DMS53 treated with DMSO at 0.1 percent for 48 hours (cell line): Measurements from ENCODE around the gene FTCDNL1.

ENCODE experiments used
- DNase-seq: peaks from one replicate; lab custom pipeline; 2025; ENCODE audit not compliant: unreplicated experiment; lab: John Stamatoyannopoulos, UW

FTCDNL1 gene

DNA sequence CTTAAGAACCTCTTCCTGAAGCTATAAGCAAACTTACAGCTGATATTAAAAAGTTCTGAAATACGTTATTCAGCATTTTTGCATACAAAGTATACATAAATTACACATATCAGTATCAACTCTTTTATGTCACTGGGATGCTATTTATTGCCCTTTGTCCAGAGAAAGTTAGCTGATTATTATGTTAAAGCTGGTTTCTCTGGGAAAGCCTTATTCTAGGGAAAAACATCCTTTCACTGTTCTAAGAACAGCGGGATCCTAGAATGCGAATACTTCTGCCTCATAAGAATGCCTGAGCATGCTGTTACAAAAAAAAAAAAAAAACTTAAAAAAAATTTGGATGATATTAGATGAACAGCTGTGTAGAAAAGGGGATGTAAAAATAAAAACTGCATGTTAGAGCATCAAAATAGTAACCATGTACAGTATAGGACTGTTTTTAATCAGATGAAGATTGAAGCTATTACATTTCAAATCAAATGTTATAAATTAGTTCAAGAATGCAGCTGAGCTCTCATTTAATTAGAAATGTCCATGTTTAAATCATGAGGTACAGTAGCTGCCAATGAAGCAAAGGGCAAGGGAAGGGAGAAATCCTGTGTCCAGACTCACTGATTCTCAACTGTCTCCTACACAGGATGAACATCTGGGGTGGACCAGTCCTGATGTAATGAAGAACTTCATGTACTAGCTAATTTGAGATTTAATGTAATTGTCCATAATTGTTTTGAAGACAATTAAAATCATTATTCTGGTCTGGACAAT lies 8.2 kb downstream of the FTCDNL1 start:
- DNase-seq = no peak

DNA sequence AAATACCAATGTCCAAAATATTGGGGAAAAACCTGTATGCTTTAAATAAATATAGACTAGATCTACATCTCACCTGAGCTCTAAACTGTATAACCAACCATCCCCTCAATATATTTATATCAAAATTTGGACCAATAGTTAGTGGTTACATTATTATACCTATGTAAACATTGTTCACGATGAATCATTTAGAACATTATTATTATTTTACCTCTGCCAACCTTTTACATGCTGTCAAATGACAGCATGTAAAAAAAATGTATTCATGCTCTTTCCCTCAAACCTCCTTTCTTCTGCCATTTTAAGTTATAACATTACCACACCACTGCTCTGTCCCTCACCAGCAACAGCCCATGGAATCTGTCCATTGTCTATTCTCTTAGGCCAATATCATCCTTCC lies 9.6 kb downstream of the FTCDNL1 start:
- DNase-seq = no peak

DNA sequence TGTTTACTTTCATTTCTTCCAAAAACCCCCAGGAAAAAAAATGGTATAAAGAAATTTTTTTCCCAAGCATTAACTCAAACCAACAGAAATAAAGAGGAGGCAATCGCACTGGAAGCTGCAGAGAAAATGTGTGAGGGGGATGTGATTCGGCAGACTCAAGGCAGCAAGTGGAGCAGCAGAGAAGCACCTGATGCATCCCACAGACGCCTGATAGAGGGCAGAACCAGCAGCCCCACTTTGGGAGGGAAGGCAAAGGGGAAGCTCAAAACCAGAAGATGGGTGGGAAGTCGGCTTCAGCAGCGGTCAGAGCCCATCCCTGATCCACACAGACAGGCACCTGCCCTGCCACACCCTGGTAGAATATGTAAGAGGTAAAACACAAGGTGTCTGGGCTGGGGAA lies 12.6 kb downstream of the FTCDNL1 start:
- no peak for DNase-seq

DNA sequence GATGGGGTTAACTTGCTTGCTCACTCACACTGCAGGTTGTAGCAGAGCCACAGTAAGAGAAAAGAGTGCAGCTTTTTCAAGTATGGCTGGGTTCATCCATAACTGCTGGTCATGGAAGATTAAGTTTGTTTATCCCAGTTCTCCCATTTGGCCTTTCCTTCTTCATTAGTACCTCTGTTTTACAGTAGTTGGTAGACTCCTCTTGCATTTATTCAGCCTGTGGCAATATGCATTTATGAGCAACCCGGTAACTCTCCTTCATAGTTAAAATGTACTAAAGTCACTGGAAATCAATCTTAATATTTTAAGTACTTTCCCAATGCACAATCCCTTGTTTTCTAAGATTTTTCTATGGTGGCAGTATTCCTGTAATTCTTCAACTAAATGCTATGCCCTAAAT lies 14.0 kb downstream of the FTCDNL1 start:
- DNase-seq = no peak

DNA sequence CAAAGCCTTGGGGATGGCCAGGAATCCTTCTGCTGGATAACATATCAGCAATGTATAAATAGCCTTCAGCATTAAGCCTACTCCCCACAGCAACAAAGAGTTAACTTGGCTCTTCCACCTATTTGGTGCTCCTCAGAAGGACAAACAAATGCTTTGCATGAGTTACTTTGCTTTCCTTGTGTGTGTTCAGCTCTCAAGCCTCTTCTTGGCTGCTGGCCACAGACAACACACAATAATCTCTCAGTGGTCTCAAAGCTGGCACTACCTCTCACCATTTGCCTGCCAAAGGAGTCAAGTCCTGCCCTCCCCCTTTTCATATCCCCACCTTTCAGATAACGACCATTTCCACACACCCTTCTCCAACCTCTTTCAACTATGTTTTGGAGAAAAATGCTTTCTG lies 17.5 kb downstream of the FTCDNL1 start:
- peak; percentile 24 for DNase-seq

DNA sequence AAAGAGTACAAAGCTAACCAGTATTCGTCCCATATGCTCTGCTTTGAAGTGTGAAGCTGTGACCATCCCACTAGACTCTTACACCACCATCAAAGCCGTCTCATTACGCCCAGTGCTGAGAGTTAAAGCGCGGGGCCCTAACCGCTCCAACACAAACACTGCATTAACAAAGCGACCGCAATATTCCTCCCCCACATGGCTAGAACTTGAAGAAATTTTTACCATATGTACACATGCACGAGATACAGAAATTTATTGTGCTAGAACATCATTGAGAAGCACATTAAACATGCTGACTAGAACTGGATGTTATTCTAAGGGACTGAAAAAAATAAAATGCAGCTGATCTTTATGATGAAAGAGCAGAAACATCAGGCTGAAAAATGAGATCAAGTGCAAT lies 20.5 kb downstream of the FTCDNL1 start:
- no peak for DNase-seq

DNA sequence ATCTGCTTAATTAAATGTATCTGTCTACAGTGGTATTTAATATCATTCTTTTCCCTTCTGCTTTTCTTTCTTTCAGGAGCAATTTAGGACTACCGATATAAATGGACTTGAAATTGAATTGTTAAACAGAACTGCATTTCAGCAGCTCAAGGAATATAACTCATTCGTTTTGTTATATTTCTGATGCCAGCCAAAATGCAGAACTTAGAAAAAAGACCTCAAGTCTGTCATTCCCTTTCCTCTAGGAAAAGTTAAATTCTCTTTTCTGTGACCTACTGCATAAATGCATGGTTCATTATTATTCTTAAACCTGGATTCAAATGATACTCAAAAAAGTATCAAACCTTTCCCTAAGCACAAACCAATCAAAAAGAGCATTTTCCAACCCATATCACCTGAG lies 21.4 kb downstream of the FTCDNL1 start:
- DNase-seq = no peak

DNA sequence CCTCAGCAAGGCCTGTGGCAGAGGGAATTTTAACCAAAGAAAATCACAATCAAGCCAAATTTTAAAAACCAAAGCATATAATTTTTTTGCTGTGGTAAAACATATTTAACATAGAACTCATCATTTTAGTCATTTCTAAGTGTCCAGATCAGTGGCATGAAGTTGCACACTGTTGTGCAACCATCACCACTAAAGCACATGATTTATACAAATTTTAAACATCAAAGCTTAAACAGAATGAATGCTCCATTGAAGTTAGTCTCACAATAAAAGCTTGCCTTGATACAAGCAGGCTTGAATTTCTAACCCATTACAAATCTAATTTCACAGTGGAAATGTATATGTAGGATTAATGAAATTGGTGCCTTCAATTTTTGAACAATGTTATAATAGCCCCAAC lies 31.2 kb downstream of the FTCDNL1 start:
- no peak for DNase-seq

DNA sequence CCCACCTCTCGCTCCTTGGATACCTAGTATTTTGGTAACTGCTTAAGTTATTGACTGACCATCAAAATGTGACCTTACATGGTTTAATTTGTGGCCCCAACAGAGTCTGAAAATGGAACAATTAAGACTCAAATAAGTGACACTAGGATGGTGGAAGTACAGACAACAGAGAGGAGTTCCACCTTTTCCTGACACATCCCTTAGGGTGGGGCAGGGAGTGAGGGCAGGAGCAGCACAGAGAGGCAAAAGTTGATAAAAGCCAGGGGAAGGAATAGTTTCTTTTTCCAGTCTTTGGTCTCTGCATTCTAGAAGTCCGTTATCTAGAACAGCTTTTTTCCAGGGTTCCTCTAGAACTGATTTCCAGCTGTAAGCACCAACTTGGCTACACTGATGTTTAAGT lies 32.2 kb downstream of the FTCDNL1 start:
- DNase-seq = no peak

DNA sequence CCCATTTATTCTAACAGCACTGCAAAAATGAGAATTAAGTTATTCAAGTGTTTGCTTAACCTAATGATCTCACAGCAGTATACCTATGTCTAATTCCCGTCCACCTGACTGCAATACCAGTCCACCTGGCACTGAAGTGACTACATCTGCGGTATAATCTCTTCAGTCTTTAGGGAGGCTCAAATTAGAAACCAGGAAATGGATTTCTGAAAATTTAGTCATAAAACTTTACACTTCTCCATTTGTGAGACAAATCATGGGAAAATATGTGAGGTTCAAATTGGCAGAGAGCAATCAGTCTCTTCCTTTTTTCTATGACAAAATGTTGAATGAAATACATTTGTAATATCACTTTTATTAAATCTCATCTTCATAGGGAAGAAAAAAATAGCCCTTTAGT lies 33.0 kb downstream of the FTCDNL1 start:
- peak; percentile 54 for DNase-seq

DNA sequence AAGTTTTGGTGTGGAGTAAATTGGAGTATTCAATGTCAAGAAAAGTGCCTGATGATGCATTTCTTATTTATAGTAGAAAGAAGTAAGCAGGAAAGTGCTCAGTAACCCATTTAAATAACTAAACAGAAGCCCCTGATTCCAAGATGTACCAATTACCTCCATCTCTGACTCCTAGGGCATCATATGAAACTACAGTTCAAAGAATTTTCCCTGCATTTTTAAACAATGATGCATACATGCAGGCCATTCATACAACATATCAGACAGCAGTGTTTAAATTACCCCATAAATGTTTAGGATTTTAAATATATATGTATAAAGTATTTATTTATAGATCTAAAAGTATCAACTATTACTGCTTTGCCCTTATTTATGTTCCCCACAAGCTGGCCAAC lies 36.2 kb downstream of the FTCDNL1 start:
- no peak for DNase-seq

DNA sequence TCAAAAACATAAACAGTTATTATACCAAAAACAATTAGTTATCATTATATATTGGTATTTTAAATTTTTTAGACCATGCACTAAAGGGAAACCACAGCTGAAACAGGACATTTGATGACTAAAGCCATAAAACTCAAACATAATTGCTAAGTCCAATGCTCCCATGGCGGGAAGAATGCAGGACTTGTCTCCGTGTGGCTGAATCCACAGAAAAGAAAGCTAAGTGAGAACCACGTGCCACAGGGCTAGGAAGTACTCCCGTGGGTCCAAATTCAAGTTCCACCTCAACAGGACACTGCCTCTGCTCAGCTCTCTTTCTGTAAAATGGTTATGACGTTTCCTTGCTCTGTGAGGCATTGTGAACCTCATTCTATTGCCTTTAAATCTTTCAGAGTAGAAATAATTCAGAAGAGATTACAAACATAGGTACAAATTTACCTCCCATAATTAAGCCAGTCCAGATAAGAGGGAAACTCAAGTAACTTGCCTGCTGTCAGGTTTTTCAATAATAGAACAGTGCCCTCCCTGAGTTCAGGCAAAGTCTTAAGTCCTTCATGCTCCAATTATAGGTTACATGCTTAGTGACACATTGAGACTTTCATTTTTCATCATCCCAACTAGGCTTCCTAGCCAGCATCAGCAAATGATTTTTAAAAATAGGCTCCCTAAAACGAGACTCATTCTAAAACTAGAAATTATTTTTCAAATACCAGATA lies 36.7 kb downstream of the FTCDNL1 start:
- no peak for DNase-seq

DNA sequence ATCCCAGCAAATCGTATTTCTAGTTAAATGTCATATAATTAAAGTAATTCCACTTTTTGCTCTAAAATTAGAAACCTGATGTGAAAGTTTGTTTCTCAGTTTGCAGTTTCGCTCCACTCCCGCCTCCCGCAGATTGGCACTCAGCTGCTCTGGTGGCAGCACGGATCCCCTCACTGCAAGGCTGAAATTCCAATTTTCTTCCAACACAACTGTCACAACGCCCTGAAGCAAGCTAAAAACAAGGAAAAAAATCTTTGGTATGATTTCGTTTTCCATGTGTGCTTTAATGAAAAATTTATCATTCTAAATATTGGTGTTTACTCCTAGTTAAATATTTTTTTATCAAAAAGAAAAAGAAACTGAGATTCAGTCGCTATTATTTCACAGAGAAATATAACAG lies 38.5 kb downstream of the FTCDNL1 start:
- DNase-seq = no peak

DNA sequence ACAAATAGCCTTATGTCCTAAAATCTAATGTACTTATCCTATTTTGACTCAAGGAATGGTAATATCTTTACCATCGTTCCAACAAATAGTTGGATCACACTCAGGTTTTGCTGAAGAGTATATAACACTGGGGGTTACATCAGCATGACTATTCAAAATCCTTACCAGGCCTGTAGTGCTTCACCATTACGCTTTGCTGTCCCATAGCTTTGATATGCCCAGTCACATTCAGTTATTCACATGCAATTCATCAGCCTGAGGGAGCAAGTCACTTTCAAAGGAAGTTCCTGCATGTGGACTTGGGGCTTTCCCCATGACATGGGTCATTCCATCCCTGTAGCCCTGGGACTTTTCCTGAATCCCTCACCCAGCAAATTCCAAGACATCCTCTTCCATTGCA lies 39.6 kb downstream of the FTCDNL1 start:
- no peak for DNase-seq

DNA sequence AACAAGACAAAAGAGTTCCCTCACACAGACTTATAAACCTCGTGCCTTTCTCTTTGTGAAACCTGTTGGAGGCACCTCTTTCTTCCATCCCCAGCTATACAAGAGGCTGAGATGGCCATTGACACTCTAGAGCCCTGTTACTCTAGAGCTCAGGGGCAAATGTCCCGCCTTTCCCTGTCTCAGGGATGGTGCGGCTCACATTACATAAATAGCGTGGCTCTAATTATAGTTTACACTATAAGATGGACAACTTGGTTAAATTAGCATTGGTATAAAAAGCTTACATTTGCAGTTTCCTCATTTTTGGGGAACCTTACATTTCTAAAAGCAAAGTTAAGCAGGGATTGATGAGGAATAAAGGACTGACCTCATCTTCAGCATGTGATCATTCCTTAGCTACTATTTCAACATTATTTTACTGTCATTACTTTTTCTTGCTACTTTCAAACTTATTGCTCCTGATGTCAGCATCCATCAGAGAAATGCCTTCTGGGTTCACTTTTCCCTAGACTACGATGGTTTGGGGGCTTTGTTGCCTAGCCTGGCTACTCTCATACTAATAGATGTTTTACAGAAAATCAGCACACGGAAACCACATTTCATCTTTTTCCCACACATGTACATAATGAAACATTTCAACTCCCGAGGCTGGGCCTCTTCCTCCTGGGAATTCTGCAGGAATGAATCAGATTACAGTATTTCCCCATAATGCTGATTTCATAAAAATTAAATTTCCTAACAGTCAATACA lies 40.4 kb downstream of the FTCDNL1 start:
- no peak for DNase-seq

DNA sequence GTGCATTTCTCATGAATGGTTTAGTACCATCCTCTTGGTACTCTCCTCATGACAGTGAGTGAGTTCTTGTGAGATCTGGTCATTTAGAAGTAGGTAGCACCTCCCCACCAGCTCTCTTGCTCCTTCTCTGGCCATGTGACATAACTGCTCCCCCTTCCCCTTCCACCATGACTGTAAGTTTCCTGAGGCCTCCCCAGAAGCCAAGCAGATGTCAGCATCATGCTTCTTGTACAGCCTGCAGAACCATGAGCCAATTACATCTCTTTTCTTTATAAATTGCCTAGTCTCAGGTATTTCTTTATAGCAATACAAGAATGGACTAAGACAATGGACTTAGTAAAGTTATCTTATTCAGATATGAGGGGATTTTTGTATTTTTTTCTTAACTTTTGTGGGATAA lies 43.0 kb downstream of the FTCDNL1 start:
- no peak for DNase-seq

DNA sequence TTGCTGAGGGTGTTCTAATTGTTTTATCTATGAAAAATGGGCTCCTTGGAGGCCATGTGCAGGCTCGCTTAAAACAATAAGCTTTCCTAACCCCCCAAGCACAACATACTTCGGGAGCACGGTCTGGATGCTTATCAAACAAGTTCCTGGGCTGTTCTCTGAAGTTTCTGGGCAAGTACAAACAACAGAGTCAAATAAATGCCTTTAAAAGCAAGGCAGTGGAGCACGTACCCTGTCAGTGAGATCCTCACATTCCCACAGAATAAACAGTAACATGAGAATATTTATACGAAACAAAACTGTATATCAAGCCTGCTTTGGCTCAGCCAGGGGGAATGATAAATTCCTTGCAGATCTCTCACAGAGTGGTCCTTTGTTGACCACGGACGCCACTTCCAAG lies 44.8 kb downstream of the FTCDNL1 start:
- DNase-seq = no peak

DNA sequence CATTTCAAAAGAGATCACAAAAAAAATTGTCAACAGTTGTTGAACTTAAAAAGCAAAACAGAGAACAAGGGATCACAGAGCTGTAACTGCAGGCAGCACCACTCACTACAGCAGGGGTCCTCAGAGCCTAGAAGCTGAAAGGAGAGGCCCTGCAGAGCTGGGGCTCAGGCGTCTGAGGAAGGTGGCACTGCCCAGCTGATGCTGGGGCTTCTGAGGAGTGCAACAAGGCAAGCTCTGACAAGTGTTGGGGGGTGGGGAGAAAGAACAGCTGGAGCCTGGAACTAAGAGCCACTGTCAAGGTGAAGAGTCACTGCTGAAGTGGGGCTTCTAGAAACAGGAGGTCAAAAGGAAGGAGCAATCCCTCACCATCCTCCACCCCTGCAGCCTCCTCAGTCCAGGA lies 46.2 kb downstream of the FTCDNL1 start:
- no peak for DNase-seq

DNA sequence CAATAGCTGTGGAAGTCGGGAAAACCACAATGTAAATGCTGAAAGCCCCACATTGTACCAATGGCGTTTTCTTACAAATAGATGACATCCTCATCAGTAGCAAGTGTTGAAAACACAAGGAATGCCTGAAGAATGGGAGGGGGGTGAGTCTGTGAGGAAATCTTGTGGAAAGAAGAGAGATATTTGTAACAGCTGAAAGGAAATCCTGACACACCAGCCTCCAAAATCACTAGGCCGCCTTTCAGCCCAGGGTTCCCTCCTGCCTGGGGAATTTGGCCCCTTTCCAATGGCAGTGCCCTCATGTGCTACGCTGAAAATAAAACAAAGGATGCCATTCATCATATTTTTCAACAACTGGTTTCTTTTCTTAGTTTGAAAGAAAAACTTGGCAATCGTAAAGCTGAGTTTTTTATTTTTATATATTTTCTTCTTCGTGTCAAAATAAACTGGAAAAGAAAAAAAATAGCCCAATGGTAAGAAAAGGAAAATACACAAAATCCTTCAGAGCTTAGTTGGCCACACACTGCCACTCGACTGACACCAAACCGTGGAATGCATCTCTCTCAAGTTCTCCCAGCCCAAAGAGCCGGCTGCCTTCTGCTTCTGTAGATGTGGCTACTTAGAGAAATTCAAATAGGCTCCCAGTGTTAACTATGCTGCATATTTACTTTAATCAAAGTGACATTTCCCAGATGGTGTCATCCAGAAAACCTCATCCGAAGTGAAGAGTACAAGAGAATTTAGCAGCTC lies 52.0 kb downstream of the FTCDNL1 start:
- no peak for DNase-seq

DNA sequence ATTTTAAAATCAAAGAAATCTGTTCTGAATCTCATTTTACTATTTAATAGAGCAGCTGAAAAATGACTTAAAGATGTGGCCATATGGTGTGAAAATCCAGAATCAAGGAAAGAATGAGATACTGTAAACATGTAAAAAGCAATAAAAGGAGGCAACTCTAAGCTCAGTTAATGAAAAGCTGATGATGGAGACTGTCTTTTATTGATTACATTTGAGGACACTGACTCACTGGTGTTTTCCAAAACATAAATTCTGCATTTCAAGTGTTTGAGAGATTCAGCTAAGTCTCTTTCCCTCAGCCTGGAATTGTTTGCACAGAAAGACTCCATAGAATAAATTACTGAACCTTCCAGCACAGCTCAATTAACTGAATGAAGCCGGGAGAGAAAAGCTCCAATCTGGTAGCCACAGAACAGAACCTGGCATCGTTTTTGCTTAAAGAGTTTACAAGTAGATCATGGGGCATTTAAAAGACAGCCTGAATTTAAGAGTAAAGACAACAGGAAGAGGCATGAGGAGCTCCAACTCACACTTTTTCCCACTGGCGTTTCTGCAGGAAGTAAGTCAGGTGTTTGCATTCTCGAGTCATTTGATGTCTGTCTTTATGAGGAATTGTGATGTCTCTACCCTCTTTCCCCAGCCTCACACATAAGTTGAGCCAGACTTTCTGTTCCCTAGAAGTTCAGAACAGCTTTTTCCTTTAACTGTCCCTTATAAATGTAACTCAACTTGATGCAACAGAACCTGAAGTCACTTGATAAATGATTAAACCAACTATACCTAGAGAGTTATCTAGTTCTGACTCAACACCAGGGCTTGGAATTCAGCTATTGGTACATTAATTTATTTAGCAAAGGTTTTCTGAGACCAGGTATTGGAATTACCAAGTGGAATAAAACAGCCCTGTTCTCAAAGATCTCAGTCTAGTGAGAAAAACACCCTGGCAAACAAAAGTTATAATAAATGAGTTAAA lies 53.3 kb downstream of the FTCDNL1 start:
- no peak for DNase-seq
